Ovary (tissue), 9 donors: ENCODE results near the gene MAGI1. TPM values are rescaled to one million over a fixed set of nuclear protein-coding genes. Genes with fewer than 3 reads are reported as not detected.

Experiments used
- DNase-seq, 5 donors: peaks; one replicate each; pipeline ENCODE4 v3.0.0-alpha.2; 2019 to 2020
- H3K27ac ChIP-seq, 2 donors: fragments of 200-600 bp; one replicate each; pipeline versions ENCODE4 v1.5.1 to v1.8.0; 2019 to 2022
- H3K27me3 ChIP-seq: fragments of 200-600 bp; one replicate; pipeline ENCODE4 v1.8.0; 2022
- H3K36me3 ChIP-seq: fragments of 200-600 bp; sonication (generic); one replicate; pipeline ENCODE4 v1.5.1; 2019
- H3K4me1 ChIP-seq: one replicate; pipeline ENCODE4 v1.8.1; 2013; ENCODE audit warnings: mild to moderate bottlenecking, moderate library complexity; ENCODE audit not compliant: insufficient read depth
- H3K4me3 ChIP-seq: fragments of 200-600 bp; sonication (generic); one replicate; pipeline ENCODE4 v1.5.1; 2017
- H3K9me3 ChIP-seq, 2 donors: fragments of 200-600 bp in 1 of 2; sonication (generic) in 1 of 2; one replicate each; pipeline versions ENCODE4 v1.5.1 to v1.8.1; 2013 to 2019; ENCODE audit warnings: mild to moderate bottlenecking in 1 of 2, moderate library complexity in 1 of 2
- CTCF ChIP-seq, 3 donors: fragments of 450-650 bp in 2 of 3; fragments of 200-600 bp in 1 of 3; IDR thresholded peaks; one replicate each; pipeline versions ENCODE4 v1.5.1 to v1.8.0; 2016 to 2022; ENCODE audit warnings: antibody characterized with exemption in 3 of 3, mild to moderate bottlenecking in 1 of 3
- EP300 ChIP-seq: sonication (generic); formaldehyde crosslinking; IDR thresholded peaks from one replicate; pipeline ENCODE4 v1.6.1; 2017; ENCODE audit warnings: antibody characterized with exemption
- POLR2A ChIP-seq: fragments of 450-650 bp; IDR thresholded peaks from one replicate; pipeline ENCODE4 v1.6.1; 2017; ENCODE audit warnings: antibody characterized with exemption, mild to moderate bottlenecking, moderate library complexity
- WGBS, 3 donors: extraction: QIAGEN DNeasy Blood & Tissue Kit in 1 of 3; methylation state at CpG; one replicate each; pipeline versions ENCODE4 v1.1.5 to v1.1.7; 2013 to 2017; 5-methylcytosine and 5-hydroxymethylcytosine counted together
- intact Hi-C, 4 donors: fragments of 100-400 bp; cut with DNase I; formaldehyde crosslinking; loops; one replicate each; pipeline versions ENCODE4 v1.11.0 to v1.15.1; 2022 to 2023
- polyA plus RNA-seq, 2 donors: library from polyadenylated mRNA; stranded (reverse); fragments of 200-250 nt in 1 of 2; fragments of 350-450 nt in 1 of 2; fragmentation: Illumina TruSeq in 1 of 2; extraction: RNeasy Lipid Tissue Mini Kit (QIAGEN cat#74804) in 1 of 2; gene quantifications; one replicate each; pipeline ENCODE4 v1.2.3, GENCODE V29; 2013 to 2014
- total RNA-seq, 7 donors: library from RNA; depleted of rRNA in 2 of 7; stranded (reverse); fragments of >200 nt in 2 of 7; fragmentation: NEBNext Ultra II Directional in 3 of 7; extraction: Animal tissue kit (Norgen Biotek cat#: 25700) in 3 of 7; gene quantifications; one replicate each; pipeline versions ENCODE4 v1.1.0 to v1.2.4, GENCODE V29; 2016 to 2023
- donor health status: DM: no; HTN: no; CAD: no; lungs with moderate emphysema.
- donor health status: DM: no; HTN: no; CAD: no.
- donor health status: Bipolar disorder and iron deficiency.
- donor health status: DM: yes; HTN: yes; CAD: no.
- donor health status: DM: no; HTN: no; CAD: no.
- donor health status: DM: yes; HTN: yes; CAD: no.

Gene MAGI1
- total and polyA plus RNA-seq, 9 donors, result 5.5 to 35.7 (median 8.7) TPM

GRCh38 chr3:65381496-65382010, 657.2 kb downstream of the MAGI1 start:
- intact Hi-C loops, result no loop called here
- no peaks in the 10 kb centered on the region for H3K36me3 ChIP-seq
- no peaks in the 10 kb centered on the region for H3K27me3 ChIP-seq
- no peak overlapping the region for H3K4me3 ChIP-seq
- H3K9me3 ChIP-seq, result no peaks in the 10 kb centered on the region
- no peaks in the 10 kb centered on the region for H3K4me1 ChIP-seq
- no peak overlapping the region for H3K27ac ChIP-seq
- TF ChIP-seq CTCF (IDR thresholded peaks at IDR 0.05), result no peak
- no peak for TF ChIP-seq EP300
- TF ChIP-seq POLR2A, result no peak
- DNase-seq, result no peak
- 92 to 95% (median 92%) methylated on average over 10 of the region's 10 CpGs for WGBS, 3 donors

- no peak for TF ChIP-seq EP300
- no peak for TF ChIP-seq CTCF (IDR thresholded peaks at IDR 0.05)
- TF ChIP-seq POLR2A, result no peak
- no peaks in the 10 kb centered on the region for H3K27me3 ChIP-seq
- H3K36me3 ChIP-seq, result no peaks in the 10 kb centered on the region
- DNase-seq, result no peak
- H3K9me3 ChIP-seq, result no peaks in the 10 kb centered on the region
- no peak overlapping the region for H3K4me3 ChIP-seq
- no peaks in the 10 kb centered on the region for H3K4me1 ChIP-seq
- H3K27ac ChIP-seq, result no peak overlapping the region
- WGBS, 3 donors, result 97 to 98% (median 97%) methylated on average over 35 of the region's 35 CpGs
- intact Hi-C loops, result no loop called here
Measured at GRCh38 chr3:65379223-65379622, 659.5 kb downstream of the MAGI1 start.

GRCh38 chr3:65377637-65378036, 661.1 kb downstream of the MAGI1 start:
- Histone ChIP-seq H3K27ac (no peak overlapping the region), H3K4me1 (no peaks in the 10 kb centered on the region), H3K27me3 (no peaks in the 10 kb centered on the region), H3K9me3 (no peaks in the 10 kb centered on the region), H3K36me3 (no peaks in the 10 kb centered on the region), H3K4me3 (no peak overlapping the region)
- 90 to 95% (median 92%) methylated on average over 2 of the region's 2 CpGs for WGBS, 3 donors
- no peak for TF ChIP-seq POLR2A
- no peak for TF ChIP-seq CTCF (IDR thresholded peaks at IDR 0.05)
- TF ChIP-seq EP300, result no peak
- intact Hi-C loops, result no loop called here
- no peak for DNase-seq

GRCh38 chr3:65376426-65376825, 662.3 kb downstream of the MAGI1 start:
- TF ChIP-seq CTCF (IDR thresholded peaks at IDR 0.05) (no peak), EP300 (no peak), POLR2A (no peak)
- no peaks in the 10 kb centered on the region for H3K36me3 ChIP-seq
- H3K27me3 ChIP-seq, result no peaks in the 10 kb centered on the region
- H3K27ac ChIP-seq, result no peak overlapping the region
- H3K4me1 ChIP-seq, result no peaks in the 10 kb centered on the region
- intact Hi-C loops, result no loop called here
- DNase-seq, result no peak
- H3K9me3 ChIP-seq, result no peaks in the 10 kb centered on the region
- WGBS, 3 donors, result 70 to 98% (median 71%) methylated on average over 2 of the region's 2 CpGs
- no peak overlapping the region for H3K4me3 ChIP-seq
